ENCODE results near the gene ITGB3BP. TPM values are rescaled to one million over a fixed set of nuclear protein-coding genes. Genes with fewer than 3 reads are reported as not detected.
"Not testable (repeated sequence)": the region's sequence is repeated elsewhere in the genome, so short reads cannot be mapped to it uniquely, and the experiment has no call there.

ITGB3BP gene
- total RNA-seq, 1 experiment from 2014 or later = 53.7 TPM

DNA sequence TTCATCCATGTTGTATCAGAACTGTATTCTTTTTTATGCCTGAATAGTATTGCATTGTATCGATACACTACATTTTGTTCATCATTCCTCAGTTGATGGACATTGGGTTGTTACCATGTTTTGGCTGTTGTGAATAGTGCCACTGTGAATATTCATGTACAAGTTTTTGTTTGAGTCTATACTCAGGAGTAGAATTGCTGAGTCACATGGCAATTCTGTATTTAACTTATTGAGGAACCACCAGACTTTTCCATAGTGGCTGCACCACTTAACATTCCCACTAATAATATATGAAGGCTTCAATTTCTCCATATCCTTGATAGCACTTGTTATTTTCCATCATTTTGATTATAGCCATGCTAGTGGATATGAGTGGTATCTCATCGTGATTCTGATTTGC lies 99.4 kb downstream of the ITGB3BP start:
- no peak for DNase-seq (ENCODE audit: extremely low read depth, low read depth)

DNA sequence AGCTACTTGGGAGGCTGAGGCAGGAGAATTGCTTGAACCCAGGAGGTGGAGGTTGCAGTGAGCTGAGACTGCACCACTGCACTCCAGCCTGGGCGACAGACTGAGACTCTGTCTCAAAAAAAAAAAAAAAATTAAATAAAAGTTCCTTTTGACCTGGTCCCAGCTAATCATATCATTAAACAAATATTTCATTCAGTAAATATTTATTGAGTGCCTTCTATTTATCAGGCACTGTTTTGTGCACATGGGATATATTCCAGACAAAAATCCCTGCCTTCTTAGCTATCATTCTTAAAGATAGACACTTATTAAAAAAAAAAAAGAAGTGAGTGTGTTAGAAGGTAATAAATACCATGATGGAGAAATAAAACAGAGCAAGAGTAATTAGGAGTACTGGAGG lies 102.3 kb downstream of the ITGB3BP start:
- not testable (repeated sequence) for DNase-seq (ENCODE audit: extremely low read depth, low read depth)

DNA sequence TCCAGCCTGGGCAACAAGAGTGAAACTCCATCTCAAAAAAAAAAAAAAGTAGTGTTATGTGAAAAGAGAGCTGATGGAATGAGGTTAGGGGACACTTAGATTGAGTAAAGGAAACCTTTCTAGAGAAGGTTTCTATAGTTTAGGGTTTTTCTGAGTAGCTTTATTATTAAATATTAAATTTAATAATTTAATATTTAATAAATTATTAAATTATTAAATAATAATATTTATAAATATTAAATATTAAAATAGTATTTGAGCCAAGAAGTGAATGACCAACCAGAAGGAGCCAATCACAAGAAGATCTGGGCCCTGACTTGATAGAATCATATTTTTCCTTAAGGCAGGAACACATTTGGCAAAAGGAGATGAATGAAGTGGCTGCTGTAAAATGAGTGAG lies 104.9 kb downstream of the ITGB3BP start:
- no peak for DNase-seq (ENCODE audit: extremely low read depth, low read depth)

DNA sequence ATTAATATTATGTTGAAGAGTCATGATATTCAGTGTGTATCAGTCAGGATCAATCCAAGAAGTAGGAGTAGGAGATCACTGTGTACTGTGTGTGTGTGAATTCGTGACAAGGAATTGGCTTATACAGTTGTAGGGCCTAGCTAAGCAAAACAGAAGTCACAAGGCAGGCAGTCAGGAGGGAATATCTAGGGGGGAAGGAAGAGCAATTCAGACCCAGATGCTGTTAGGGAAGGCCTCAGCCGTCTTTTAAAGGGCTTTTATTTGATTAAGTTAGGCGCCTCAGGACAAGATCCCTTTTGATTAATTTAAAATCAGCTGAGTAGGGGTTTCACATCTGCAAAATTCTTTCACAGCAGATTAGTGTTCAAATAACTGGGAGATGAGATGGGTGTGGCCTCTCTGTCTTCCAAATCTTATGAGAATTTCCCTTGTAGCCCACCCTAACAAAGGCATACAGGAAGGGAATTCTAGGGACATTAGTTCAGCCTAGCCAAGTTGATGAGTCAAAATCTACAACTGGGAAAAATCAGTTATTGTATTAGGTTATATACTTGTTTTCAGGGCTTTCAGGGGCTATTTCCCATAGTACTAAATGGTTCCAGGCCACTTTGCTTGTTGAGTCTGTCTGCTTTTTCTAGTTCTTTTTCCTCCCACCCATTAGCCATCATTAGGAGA lies 108.2 kb downstream of the ITGB3BP start:
- DNase-seq (ENCODE audit: extremely low read depth, low read depth) = no peak

DNA sequence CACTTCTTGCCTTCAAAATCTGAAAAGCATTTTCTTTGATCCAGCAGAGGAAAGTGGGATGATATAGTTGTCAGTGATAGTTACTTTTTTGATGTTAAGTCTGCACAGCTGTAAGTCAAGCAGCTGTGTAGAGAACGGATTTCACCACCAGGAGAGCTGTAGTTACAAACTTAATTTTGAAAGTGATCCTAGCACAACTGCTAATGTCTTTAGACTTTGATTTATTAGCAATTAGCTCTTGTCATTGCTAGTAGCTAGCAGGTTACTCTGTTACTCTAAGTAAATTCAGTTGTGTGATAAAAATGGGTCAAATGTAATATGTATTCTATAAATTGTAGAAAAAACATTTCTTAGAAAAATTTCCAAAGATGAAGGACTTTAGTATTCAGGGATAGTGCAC lies 109.6 kb downstream of the ITGB3BP start:
- no peak for DNase-seq (ENCODE audit: extremely low read depth, low read depth)

DNA sequence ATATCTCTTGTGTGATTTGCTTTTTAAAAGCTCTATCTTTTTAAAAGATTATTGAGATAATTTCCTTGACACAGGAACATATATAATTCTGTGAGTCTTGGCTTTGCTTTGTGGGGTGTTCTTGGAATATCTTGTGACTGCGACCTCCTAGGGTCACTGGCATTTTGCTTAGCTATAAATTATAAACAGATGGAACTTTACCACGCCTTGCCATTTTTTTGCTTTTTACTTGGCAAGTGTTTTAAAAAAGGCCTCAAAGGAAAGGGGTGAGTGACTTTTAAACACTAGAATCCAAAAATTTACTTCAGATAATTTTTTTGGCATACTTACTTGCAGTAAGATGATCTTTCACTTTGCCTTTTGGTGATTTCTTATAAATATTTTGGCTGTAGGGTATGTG lies 112.0 kb downstream of the ITGB3BP start:
- no peak for DNase-seq (ENCODE audit: extremely low read depth, low read depth)

DNA sequence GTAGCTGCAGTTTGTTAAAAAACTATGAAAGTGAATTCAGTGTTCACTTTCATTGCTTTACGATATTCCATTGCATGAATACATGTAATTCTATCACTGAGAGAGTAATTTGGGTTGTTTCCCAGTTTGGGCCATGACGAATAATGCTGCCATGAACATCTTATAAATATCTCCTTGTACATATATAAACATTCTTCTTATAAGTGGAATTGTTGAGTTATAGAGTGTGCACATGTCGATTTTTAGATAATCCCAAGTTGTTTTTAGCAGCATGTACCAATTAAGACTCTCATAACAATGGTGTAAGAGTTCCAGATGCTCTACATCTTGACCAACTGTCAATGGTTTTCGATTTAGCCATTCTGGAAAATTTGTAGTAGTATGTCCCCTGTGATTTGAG lies 114.7 kb downstream of the ITGB3BP start:
- no peak for DNase-seq (ENCODE audit: extremely low read depth, low read depth)

DNA sequence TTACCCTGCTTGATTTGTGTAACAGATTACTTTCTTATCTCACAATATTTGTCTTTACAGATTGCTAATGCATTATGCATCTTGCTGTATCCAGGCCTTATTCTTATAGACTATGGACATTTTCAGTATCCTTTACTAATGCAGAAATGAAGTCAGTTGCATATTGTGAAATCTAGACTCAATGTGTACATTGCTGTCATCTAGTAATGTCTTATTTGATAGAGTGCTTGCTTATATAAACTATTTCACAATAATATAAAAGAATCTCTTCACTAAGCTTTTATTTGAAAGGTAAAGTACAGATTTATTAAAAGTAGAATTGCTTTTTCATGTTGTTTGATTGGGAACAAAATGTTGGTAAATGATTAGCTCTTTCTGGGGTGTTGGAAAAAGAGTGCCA lies 116.0 kb downstream of the ITGB3BP start:
- DNase-seq (ENCODE audit: extremely low read depth, low read depth) = no peak

DNA sequence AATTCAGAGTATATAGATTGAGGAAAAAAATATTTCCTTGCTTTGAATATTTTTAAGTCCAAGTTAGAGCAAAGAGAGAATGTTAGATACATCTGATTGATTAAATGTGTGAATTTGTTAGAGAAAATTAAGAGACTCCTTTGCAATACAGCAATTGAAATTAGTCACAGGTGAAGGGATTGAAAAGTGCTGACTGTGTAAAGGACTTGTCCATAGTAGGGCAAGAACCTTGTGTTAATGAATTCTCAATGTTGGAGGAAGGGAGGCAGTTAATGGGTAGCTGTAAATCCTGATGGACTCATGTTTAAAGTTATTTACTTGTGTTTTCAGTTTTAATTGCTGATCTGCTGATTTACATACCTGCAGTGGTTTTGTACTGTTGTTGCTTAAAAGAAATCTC lies 117.0 kb downstream of the ITGB3BP start:
- DNase-seq (ENCODE audit: extremely low read depth, low read depth) = no peak

DNA sequence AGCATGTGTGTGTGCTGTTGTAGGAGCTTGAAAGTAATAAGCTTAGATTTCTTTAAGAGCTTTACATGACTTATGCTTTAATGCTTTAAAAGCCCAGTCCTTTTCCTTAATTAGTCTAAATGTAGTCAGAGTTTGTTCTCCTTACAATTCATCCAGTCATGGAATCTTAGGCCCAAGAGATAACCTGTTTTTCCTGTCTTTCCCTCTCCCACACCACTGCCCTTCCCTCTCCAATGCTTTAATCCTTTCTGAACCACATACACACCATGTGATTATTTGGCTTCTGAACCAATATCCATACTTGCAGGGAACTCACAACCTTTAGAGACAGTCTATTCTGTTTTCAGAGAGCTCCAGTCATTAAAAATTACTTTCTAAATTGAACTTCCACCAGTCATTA lies 118.0 kb downstream of the ITGB3BP start:
- no peak for DNase-seq (ENCODE audit: extremely low read depth, low read depth)

DNA sequence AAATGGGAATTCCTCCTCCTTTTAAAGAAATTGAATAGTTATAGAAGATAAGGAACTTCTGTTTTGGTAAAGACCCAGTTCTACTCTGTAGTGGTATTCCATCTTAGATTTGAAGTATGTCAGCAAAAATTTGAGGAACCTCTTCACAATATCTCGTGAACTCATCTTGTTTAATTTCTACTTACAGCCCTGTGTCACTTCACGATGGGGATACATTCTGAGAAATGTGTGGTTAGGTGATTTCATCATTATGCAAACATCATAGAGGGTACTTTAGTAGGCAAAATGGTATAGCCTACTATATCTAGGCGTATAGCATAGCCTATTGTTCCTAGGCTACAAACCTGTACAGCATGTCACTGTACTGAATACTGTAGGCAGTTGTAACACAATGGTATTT lies 119.6 kb downstream of the ITGB3BP start:
- no peak for DNase-seq (ENCODE audit: extremely low read depth, low read depth)

DNA sequence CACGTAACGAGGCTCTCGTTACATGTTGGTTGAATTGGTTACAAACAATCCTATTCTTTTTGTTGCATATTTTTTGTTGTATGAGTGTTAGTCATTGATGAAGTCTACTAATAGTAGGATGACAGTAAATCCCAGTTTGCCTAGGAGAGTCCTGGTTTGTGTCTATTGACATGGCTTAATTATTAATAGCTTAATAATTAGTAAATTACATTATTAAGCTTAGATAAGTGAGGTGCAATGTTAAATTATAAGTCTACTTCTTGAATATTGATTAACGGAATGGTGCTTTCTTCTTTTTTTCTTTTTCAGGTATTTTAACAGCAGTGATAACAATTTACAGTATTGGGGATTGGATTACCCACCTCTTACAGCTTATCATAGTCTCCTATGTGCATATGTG lies 121.1 kb downstream of the ITGB3BP start:
- no peak for DNase-seq (ENCODE audit: extremely low read depth, low read depth)

Small RNA genes lying within 50 kb of the gene (small RNA-seq; reads per million reads assigned to genes)
- gene RF02105 (0 reads per million in 2 experiments), gene RF02106 (0 reads per million in 2 experiments), gene RF02107 (0 reads per million in 2 experiments), gene RF02108 (0 reads per million in 2 experiments), gene RF02109 (0 reads per million in 2 experiments), gene RF02110 (0 reads per million in 2 experiments), gene RN7SL488P (0 reads per million in 2 experiments), gene RNU7-123P (0 reads per million in 2 experiments)

Other genes starting within 250 kb of the ITGB3BP start
- gene FOXD3, start 200.7 kb downstream of the ITGB3BP start, total RNA-seq (2014; rRNA removed; shearing (Covaris generic)) = 0.89 and 1.2 TPM in 2 replicates
- gene ALG6, start 155.6 kb downstream of the ITGB3BP start, total RNA-seq (2014; rRNA removed; shearing (Covaris generic)) = 18.9 and 20.2 TPM in 2 replicates
- gene EFCAB7, start 300 bp upstream of the ITGB3BP start, total RNA-seq (2014; rRNA removed; shearing (Covaris generic)) = 8.1 and 8.6 TPM in 2 replicates
- 23.0 and 23.6 TPM in 2 replicates for gene PGM1, start 70.2 kb upstream of the ITGB3BP start, total RNA-seq (2014; rRNA removed; shearing (Covaris generic))